Measurements from ENCODE around the gene SMIM28. TPM values are rescaled to one million over a fixed set of nuclear protein-coding genes. Genes with fewer than 3 reads are reported as not detected.

SMIM28 gene
- total RNA-seq, 2 donors from 2014 or later = not detected

GRCh38 chr6:138341176-138341575 is 36.5 kb upstream of the SMIM28 start:
- Histone ChIP-seq H3K27ac (no peak overlapping the region), H3K9me3 (no peaks in the 10 kb centered on the region), H3K36me3 (no peaks in the 10 kb centered on the region), H3K4me3 (no peak overlapping the region), H3K4me1 (ENCODE audit: control insufficient read depth in 1 of 2, low read depth in 2 of 2) (no peaks in the 10 kb centered on the region), H3K27me3 (replicated peaks; ENCODE audit: insufficient read depth) (no peaks in the 10 kb centered on the region)
- DNase-seq (ENCODE audit: low spot score) (no peak), ATAC-seq (ENCODE audit: insufficient number of reproducible peaks, low FRiP score, low read depth) (no peak)
- no peak for TF ChIP-seq CTCF (IDR thresholded peaks at IDR 0.05)

GRCh38 chr6:138343112-138343511 is 34.6 kb upstream of the SMIM28 start:
- ATAC-seq (ENCODE audit: insufficient number of reproducible peaks, low FRiP score, low read depth) = no peak
- Histone ChIP-seq H3K9me3 (no peaks in the 10 kb centered on the region), H3K27ac (no peak overlapping the region), H3K4me1 (ENCODE audit: control insufficient read depth in 1 of 2, low read depth in 2 of 2) (peaks cover 0 to 7% of the 10 kb centered on the region in 2 donors), H3K36me3 (no peaks in the 10 kb centered on the region), H3K4me3 (no peak overlapping the region), H3K27me3 (replicated peaks; ENCODE audit: insufficient read depth) (no peaks in the 10 kb centered on the region)
- TF ChIP-seq CTCF (IDR thresholded peaks at IDR 0.05) = no peak
- DNase-seq (ENCODE audit: low spot score) = no peak

- Histone ChIP-seq H3K36me3 (no peaks in the 10 kb centered on the region), H3K4me3 (no peak overlapping the region), H3K27me3 (replicated peaks; ENCODE audit: insufficient read depth) (no peaks in the 10 kb centered on the region), H3K27ac (no peak overlapping the region), H3K4me1 (ENCODE audit: control insufficient read depth in 1 of 2, low read depth in 2 of 2) (peaks cover 0 to 11% of the 10 kb centered on the region in 2 donors), H3K9me3 (no peaks in the 10 kb centered on the region)
- ATAC-seq (ENCODE audit: insufficient number of reproducible peaks, low FRiP score, low read depth) (no peak), DNase-seq (ENCODE audit: low spot score) (no peak)
- no peak for TF ChIP-seq CTCF (IDR thresholded peaks at IDR 0.05)
Measured at GRCh38 chr6:138345565-138346285, 32.0 kb upstream of the SMIM28 start.

GRCh38 chr6:138346302-138347195 is 31.2 kb upstream of the SMIM28 start:
- DNase-seq (ENCODE audit: low spot score) = no peak
- Histone ChIP-seq H3K4me1 (ENCODE audit: control insufficient read depth in 1 of 2, low read depth in 2 of 2) (peaks cover 0 to 11% of the 10 kb centered on the region in 2 donors), H3K36me3 (no peaks in the 10 kb centered on the region), H3K4me3 (no peak overlapping the region), H3K27me3 (replicated peaks; ENCODE audit: insufficient read depth) (no peaks in the 10 kb centered on the region), H3K9me3 (no peaks in the 10 kb centered on the region), H3K27ac (no peak overlapping the region)
- no peak for TF ChIP-seq CTCF (IDR thresholded peaks at IDR 0.05)
- ATAC-seq (ENCODE audit: insufficient number of reproducible peaks, low FRiP score, low read depth) = no peak

- Histone ChIP-seq H3K27me3 (replicated peaks; ENCODE audit: insufficient read depth) (no peaks in the 10 kb centered on the region), H3K4me3 (no peak overlapping the region), H3K27ac (no peak overlapping the region), H3K4me1 (ENCODE audit: control insufficient read depth in 1 of 2, low read depth in 2 of 2) (peaks cover 0 to 11% of the 10 kb centered on the region in 2 donors), H3K9me3 (no peaks in the 10 kb centered on the region), H3K36me3 (no peaks in the 10 kb centered on the region)
- ATAC-seq (ENCODE audit: insufficient number of reproducible peaks, low FRiP score, low read depth) (no peak), DNase-seq (ENCODE audit: low spot score) (no peak)
- TF ChIP-seq CTCF (IDR thresholded peaks at IDR 0.05) = no peak
Measured at GRCh38 chr6:138347864-138348263, 29.8 kb upstream of the SMIM28 start.

Data from thoracic aorta (tissue), 2 donors.